Adipose tissue (tissue), 3 donors: ENCODE data around the gene HS6ST3. TPM values are rescaled to one million over a fixed set of nuclear protein-coding genes. Genes with fewer than 3 reads are reported as not detected.
"Not testable (repeated sequence)": the region's sequence is repeated elsewhere in the genome, so short reads cannot be mapped to it uniquely, and the experiment has no call there.

Experiments used
- H3K27ac ChIP-seq: one replicate; pipeline ENCODE4 v1.5.1; 2013; ENCODE audit warnings: low read depth, low read length
- WGBS, 3 donors: extraction: QIAGEN DNeasy Blood & Tissue Kit; methylation state at CpG; one replicate each; pipeline ENCODE4 v1.1.7; 2013; 5-methylcytosine and 5-hydroxymethylcytosine counted together
- polyA plus RNA-seq, 3 donors: library from polyadenylated mRNA; stranded (reverse); fragments of 200-250 nt; gene quantifications; one replicate each; pipeline ENCODE4 v1.2.3, GENCODE V29; 2013
- donor health status: healthy with polysubstance abuse.
- donor health status: Bipolar disorder and iron deficiency.
- donor health status: healthy.

HS6ST3 gene
- polyA plus RNA-seq, 3 donors: 0.07 to 0.47 (median 0.34) TPM

DNA sequence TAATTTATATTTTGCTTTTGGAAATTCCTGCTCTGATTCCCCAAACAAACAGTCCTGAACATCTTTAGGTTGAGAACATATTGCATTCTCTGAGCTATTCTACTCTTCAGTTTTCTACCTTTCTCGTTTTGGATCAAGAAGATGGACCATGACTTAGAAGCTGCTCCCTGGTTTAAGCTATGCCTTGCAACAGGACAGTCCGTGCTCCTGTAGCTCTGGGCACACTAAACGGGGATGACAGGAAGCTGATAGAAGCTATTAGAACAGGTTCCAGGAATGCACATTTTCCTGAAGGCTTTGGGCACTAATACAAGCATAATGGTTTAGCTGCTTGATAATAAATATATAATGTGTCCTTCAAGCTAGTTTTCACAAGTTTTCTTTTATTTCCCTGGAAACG is 385.2 kb downstream of the HS6ST3 start:
- 48 to 65% (median 59%) methylated on average over 4 of the region's 4 CpGs for WGBS, 3 donors
- no peak overlapping the region for H3K27ac ChIP-seq

DNA sequence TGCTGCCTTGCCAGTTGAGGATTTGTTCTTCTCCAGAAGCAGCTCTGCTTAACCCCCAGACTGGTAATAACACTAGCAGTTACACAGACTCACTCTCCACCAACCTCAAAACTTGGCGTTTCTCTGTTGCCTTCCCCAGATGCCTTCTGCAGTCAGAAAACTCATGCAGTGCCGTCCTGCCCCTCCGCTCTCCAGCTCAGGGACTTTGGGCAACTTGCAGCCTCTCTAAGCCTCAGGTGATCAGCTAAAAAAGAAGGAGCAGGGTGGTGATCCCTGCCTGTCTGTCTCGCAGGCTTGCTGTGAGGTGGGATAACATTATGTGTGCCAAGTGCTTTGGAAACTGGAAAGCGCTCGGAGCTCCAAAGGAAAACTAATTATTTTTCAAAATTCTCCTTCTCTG is 391.6 kb downstream of the HS6ST3 start:
- WGBS, 3 donors: 65 to 70% (median 65%) methylated on average over 6 of the region's 6 CpGs
- no peak overlapping the region for H3K27ac ChIP-seq

DNA sequence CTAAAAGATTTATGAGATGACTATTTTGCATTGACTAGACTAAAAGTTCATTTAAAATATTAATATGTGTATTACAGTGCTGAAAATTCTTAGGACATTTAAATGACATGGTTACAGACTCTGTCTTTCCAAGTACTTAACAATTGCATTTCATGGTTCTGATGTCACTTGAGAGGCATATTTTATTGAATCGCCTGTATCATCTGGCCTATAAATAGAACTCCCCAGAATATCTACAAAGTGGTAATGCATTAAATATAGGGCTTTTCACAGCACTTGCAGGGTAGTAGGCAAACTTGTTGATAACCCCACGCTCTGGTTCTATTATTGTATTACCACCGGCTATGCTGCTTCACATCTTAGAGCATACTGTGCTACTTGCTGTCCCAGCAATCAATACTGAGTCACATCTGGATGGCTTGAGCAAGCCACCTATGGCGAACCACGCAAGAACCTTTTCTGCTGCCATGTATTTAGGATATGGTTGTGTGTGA is 400.6 kb downstream of the HS6ST3 start:
- 86 to 89% (median 88%) methylated on average over 5 of the region's 5 CpGs for WGBS, 3 donors
- H3K27ac ChIP-seq: no peak overlapping the region

DNA sequence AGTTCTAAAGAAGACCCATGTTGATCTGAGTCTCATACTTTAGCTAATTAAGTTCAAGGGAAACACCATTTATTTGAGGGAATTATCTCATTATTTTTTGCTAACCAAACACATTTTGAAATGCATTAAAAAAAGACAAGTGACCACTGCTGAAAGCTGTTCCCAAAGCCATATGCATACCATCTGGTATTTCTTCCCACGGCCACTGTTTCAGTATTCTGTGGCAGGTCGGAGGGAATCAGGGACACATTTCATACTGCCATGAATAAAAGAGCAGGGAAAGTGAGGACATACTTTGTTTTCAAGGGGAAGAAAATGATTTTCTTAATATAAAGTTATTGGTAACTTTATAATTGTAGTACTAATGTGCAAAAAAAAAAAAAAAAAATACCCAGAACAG is 401.2 kb downstream of the HS6ST3 start:
- no peak overlapping the region for H3K27ac ChIP-seq
- 49 to 96% (median 84%) methylated on average over 2 of the region's 2 CpGs for WGBS, 3 donors

DNA sequence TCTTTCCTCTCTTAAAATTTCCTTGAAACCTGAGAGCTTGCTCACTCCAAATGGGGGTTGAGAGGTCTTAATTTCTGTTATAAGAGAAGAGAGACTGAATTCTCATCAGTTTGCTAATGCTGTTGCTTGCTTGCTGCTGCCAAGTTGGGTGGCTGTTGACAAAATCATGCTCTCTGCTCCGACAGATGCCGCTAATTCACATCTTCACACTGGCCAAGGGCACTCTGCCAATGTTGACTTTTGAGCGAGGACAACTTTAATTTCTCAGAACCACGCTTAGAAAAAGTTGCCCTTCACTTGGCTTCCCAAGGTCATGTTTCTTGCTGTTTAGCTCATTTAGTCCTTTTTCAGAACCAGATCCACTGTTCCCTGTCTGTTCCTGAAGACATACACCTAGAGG is 402.9 kb downstream of the HS6ST3 start:
- no peak overlapping the region for H3K27ac ChIP-seq
- 20 to 78% (median 70%) methylated on average over 4 of the region's 4 CpGs for WGBS, 3 donors

DNA sequence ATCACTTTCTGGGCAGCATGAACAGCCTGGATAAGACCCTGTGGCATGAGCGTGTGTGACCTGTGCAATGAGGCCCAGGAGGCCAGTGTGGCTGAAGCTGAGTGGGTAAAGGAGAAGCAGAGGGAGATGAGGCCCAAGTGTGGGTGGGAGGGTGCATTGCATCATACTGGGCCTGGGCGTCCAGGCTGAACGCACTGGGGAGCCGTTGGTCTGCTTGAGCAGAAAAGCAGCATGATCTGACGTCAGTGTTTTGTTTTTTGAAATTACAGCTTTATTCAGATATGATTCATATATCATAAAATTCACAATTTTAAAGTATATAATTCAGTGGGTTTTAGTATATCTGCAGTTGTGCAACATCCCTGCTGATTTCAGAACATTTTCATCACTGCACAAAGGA is 409.7 kb downstream of the HS6ST3 start:
- 74 to 92% (median 81%) methylated on average over 5 of the region's 5 CpGs for WGBS, 3 donors
- no peak overlapping the region for H3K27ac ChIP-seq

DNA sequence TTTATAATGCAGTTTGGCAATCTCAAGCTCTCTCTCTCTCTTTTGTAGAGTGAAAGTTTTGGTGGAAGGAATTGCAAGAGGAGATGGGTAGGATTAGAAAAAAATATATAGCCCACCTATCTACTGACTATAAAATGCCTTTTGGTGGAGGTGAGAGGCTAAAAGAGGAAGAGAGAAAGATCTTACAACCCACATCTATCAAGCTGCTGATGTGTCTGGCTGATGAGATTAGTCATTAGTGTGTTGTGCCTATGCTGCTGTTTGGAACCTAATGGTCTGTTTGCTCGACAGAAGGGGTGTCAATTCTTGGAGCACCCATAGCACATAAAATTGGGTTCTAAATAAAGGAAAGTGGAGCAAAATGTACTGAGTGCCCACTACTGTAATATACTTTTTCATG is 411.0 kb downstream of the HS6ST3 start:
- H3K27ac ChIP-seq: no peak overlapping the region
- 56 to 75% (median 60%) methylated on average over 1 of the region's 1 CpG for WGBS, 3 donors

DNA sequence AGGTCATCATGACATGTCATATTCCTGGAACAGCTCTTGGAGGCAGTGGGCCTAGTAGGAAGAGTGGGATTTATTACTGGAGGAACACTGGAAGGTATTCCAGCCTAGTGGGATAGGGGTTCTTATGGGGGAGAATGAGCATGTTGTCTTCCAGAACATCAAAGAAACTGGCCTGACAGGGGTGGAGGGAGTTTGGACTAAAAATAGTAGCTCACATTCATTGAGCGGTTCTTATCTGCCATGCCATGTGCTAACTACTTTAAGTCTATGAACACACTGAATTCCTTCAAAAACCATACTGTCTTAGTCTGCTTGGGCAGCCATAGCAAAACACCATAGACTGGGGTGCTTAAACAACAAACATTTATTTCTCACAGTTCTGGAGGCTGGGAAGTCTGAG is 413.6 kb downstream of the HS6ST3 start:
- H3K27ac ChIP-seq: no peak overlapping the region
- WGBS, 3 donors: 77 to 98% (median 96%) methylated on average over 1 of the region's 1 CpG

DNA sequence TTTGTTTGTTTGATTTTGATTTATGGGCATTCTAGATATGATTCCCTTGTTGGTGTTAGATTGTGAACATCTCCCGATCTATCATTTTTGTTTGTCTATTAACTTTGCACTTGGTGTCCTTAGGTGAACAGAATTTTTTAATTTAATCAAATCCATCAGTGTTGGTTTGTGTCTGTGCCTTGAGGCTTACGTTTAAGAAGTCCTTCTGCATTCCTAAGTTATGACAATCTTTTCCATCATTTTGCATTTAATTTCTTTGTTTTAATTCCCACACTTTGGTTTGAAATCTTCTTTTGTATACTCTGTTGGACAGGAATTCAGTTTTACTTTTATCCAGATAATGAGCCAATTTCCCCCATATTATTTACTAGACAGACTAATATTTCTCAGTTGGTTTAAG is 421.7 kb downstream of the HS6ST3 start:
- WGBS, 3 donors: 79 to 85% (median 80%) methylated on average over 2 of the region's 2 CpGs
- H3K27ac ChIP-seq: no peak overlapping the region

DNA sequence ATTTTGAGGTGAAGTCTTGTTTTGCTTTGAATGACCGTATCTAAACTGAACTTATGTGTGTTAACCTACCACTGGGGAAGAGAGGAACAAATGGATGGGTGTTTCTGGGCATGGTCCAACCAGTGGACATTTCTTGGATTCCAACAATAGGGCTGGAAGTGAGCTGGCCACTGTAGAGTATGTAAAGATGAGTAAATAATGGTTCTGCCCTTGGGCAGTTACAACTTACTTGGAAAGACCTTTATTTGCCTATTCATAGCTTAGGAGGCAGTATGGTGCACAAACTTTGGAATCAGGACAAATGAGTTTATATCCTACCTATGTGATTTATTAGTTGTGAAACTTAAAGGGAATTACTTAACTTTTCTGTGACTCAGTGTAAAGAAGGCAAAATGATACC is 429.5 kb downstream of the HS6ST3 start:
- 77 to 100% (median 85%) methylated on average over 1 of the region's 1 CpG for WGBS, 3 donors

DNA sequence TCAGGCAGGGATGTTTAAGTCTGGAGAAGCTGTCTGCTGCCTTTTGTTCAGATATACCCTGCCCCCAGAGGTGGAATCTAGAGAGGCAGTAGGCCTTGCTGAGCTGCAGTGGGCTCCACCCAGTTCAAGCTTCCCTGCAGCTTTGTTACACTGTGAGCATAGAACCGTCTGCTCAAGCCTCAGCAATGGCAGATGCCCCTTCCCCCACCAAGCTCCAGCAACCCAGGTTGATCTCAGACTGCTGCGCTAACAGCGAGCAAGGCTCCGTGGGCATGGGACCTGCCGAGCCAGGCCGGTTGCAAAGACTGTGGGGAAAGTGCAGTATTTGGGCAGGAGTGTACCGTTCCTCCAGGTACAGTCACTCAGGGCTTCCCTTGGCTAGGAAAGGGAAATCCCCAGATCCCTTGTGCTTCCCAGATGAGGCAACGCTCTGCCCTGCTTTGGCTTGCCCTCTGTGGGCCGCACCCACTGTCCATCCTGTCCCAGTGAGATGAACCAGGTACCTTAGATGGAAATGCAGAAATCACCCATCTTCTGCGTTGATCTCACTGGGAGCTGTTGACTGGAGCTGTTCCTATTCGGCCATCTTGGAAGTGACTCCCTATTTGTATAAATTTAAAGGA is 434.6 kb downstream of the HS6ST3 start:
- WGBS, 3 donors: 84 to 91% (median 89%) methylated on average over 11 of the region's 11 CpGs
- not testable (repeated sequence) for H3K27ac ChIP-seq

More for the DNA sequence above, 429.5 kb downstream of the HS6ST3 start:
- H3K27ac ChIP-seq: no peak overlapping the region

DNA sequence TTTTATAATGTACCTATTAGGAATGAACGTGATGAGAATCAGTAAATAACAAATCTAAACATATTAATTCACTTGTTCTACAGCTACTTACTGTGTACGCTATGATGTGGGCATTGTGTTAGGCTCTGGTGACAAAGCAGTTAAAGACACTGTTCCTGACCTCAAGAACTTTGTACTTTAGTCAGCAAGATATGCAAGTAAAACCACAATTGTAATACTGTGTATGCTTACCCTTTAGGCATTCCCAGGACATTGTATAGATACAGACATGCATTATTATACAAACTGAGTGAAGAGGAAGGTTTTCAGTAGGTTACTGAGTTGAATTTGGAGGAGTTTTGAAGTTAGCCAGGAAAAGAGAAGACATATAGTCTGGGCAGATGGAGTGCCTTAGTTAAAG is 435.8 kb downstream of the HS6ST3 start:
- H3K27ac ChIP-seq: no peak overlapping the region
- WGBS, 3 donors: 59 to 84% (median 81%) methylated on average over 2 of the region's 2 CpGs

DNA sequence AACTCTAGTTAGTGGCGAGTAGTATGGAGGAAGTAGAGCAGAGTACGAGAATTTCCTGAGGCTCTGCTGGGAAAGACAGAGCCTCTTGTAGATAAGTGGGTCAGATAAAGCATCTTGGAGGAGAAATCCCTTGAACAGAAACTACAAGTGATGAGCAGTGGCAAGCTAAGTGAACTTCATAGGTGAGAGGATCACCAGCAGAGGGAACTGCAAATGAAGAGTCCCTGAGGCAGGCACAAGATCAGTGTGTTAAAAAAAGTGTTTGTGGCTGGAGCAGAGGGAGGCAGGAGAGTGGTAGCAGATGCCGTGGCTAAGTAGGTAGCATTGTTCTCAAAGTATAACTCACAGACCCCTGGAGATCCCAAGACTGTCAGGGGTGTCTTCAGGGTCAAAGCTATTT is 437.6 kb downstream of the HS6ST3 start:
- no peak overlapping the region for H3K27ac ChIP-seq
- WGBS, 3 donors: 34 to 63% (median 50%) methylated on average over 3 of the region's 3 CpGs

DNA sequence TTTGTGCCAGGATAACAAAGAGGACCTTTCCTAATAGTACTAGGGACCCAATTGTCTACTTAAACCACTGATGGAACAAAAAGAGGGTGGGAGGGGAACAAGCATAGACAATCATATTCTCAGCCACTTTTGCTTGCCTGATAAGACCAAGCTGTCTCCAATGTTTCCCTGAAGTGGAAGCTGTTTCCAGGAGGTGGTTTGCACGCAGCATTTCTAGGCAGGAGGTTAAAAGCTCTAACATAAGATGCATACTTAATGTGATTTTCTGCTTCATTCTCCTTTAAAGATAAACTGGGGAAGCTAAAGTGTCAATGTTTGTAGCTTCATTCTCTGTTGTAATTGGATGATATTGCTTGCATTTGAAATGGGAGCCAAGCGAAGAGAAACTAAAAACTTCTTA is 442.9 kb downstream of the HS6ST3 start:
- no peak overlapping the region for H3K27ac ChIP-seq
- WGBS, 3 donors: 78 to 90% (median 83%) methylated on average over 2 of the region's 2 CpGs

DNA sequence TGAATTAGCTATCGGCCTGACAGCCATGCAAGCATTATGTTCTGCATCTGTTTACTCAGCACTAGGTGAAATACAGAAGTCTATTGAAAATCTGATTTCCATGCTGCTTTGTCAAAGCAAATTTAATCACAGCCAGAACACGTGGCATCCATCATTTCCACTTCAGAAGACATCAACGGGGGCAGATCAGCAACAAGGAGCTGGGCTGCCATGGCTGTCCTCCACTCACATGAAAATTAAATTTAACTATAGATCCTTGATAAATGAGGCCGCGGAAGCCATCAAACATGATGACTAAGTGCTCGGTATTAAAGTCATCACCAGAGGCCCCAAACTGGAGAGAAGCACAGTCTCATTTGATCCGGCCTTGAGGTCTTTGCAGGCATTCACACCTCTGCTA is 443.5 kb downstream of the HS6ST3 start:
- 64 to 77% (median 75%) methylated on average over 7 of the region's 7 CpGs for WGBS, 3 donors
- no peak overlapping the region for H3K27ac ChIP-seq

DNA sequence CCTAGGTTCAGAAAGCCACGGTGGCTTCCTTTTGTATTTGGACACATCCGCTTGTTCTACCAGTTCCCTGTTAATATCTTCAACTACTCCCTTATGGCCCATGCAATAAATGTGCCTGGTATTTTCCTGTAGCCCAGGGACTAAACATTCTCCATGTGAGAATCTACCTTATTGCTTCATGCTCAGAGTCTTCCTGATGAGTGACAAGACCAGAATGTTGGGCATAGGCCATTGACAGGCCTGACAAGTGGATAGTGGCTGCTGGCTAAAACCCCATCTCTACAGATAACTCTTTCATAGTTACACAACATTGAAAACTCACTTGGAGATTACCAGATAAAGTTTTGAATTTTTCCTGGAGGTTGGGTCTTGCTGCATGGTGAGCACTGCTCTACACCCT is 449.9 kb downstream of the HS6ST3 start:
- 88 to 90% (median 90%) methylated on average over 2 of the region's 2 CpGs for WGBS, 3 donors
- H3K27ac ChIP-seq: no peak overlapping the region

DNA sequence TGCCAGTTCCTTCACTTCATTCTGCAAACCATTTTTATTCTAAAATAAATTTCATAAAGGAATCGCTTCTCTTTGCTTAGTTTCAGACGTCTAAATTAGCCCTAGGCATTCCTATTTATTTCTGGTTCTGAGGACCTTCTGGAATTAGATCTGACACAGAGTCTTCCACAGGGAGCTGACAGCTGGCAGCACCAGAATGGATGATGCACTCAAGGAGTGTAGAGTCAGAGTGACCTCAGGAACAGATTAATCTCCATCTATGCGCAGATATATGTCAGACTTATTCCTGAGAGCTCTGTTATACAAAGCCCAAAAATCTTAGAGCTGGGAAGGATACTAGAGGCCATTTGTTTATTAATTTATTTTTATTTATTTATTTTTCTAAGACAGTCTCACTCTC is 450.8 kb downstream of the HS6ST3 start:
- 51 to 86% (median 62%) methylated on average over 3 of the region's 3 CpGs for WGBS, 3 donors
- H3K27ac ChIP-seq: no peak overlapping the region

DNA sequence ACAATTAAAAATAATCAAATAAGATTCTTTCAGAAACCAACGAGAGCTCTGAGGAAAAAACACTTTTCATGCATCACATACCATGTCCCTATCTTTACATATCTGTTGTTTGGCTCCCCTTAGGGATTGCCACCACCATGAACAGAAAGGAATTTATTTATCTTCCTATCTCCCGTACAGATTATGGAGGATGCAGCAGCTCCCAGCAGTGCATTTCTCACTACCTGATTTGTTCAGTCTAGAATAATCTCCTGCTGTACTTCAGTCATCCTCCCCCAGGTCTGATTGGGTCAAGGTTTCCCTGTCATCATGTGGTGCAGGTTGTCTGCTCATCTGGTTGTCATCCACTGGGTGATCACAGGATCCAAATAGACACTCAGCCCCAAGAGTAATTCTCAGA is 453.1 kb downstream of the HS6ST3 start:
- H3K27ac ChIP-seq: no peak overlapping the region
- WGBS, 3 donors: 65 to 84% (median 70%) methylated on average over 2 of the region's 2 CpGs

DNA sequence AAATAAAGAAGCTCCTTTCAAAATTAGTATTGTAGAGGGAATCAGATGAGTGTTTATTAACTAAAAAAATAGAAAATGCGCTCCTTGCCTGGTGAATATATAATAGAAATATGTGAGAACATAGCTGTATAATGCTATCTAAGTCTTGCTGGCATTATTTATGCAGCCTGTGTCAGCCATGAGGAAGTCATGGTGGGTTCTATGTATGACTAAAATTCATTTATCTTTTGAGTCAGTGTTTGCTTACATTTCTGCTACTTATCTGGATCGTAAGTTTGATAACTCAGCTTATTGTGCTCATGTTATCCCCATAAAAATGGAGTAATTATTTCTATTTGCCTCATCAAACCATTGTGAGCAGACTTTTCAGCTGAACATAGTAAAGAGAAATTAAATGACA is 455.1 kb downstream of the HS6ST3 start:
- H3K27ac ChIP-seq: no peak overlapping the region
- WGBS, 3 donors: 63 to 80% (median 72%) methylated on average over 2 of the region's 2 CpGs

DNA sequence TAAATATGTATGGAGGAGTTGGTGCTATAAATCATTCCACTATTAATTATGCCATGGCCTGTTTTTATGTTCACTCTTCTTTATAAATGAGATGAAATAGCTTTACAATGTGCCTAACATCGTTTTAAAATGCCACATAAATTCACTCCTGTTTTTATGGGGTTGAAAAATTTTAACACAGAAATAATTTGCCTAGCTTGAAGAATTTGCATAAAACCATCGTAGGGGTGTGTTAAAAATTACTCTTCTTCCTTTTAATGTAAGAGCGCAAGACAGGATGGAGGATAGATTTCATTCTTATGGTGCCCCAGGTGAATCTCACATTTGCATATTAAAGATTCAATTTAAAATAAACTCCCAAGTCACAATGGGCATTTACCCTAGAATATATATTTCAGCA is 456.6 kb downstream of the HS6ST3 start:
- 72 to 76% (median 75%) methylated on average over 3 of the region's 3 CpGs for WGBS, 3 donors

DNA sequence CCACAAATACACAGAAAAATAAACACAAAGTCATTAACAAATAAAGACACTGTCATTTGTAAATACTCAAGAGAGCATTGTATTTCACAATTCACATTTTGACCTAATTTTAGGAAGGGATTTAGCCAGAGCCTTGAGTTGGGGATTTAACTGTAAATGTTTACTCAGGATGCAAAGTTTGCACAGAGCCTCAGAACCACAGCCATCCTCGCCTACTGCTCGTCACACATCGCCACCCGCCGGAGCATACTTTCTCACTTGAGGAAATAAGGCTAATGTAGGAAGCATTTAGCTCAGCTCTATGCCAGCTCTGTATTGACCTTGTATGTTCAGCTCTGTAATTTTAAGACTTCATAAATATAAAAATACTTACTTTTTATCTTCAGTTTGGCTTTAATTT is 461.6 kb downstream of the HS6ST3 start:
- no peak overlapping the region for H3K27ac ChIP-seq
- WGBS, 3 donors: 26 to 44% (median 30%) methylated on average over 5 of the region's 5 CpGs

More for the DNA sequence above, 456.6 kb downstream of the HS6ST3 start:
- H3K27ac ChIP-seq: no peak overlapping the region
